Mesodermal cell (in vitro differentiated cells): ENCODE data around the gene ZBTB5.

Experiments used
- H3K27ac ChIP-seq: 2 replicates; pipeline ENCODE4 v1.7.0; 2013; ENCODE audit warnings: mild to moderate bottlenecking, low read depth, low read length, moderate library complexity; ENCODE audit not compliant: severe bottlenecking
- H3K36me3 ChIP-seq: 2 replicates; pipeline ENCODE4 v1.7.1; 2013; ENCODE audit warnings: mild to moderate bottlenecking, low read length, moderate library complexity; ENCODE audit not compliant: control insufficient read depth, insufficient read depth
- H3K4me1 ChIP-seq: one replicate; pipeline ENCODE4 v1.7.1; 2013; ENCODE audit warnings: mild to moderate bottlenecking, low read length; ENCODE audit not compliant: insufficient read depth, control insufficient read depth, poor library complexity, severe bottlenecking
- H3K4me3 ChIP-seq: 2 replicates; pipeline ENCODE4 v1.7.0; 2013; ENCODE audit warnings: low read length, control low read depth, mild to moderate bottlenecking; ENCODE audit not compliant: insufficient read depth, poor library complexity, severe bottlenecking; ENCODE audit errors: extremely low read depth
- H3K9me3 ChIP-seq: 2 replicates; pipeline ENCODE4 v1.7.1; 2013; ENCODE audit warnings: mild to moderate bottlenecking, low read length, moderate library complexity; ENCODE audit not compliant: control insufficient read depth
- WGBS, 2 experiments: methylation state at CpG; one replicate each; pipeline ENCODE4 v1.1.5; 2013; ENCODE audit warnings: missing lambda C conversion rate in 2 of 2; ENCODE audit not compliant: insufficient coverage in 2 of 2; 5-methylcytosine and 5-hydroxymethylcytosine counted together

The ZBTB5 gene

DNA sequence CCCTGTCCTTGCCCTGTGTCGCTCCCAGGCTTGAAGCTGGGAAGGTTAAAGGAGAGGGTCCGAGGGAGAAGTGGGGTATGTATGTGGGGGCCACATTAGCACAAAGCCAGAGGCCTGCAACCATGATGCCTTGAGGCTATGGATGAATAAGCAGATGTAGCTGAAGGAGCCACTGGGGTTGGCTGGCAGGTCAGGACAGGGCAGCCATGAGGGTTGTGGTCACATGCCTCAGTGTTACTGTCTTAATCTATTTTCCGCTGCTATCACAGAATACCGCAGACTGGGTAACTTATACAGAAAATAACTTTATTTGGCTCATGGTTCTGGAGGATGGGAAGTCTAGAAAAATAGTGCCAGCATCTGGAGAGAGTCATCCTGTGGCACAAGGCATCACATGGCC lies 51.9 kb downstream of the ZBTB5 start:
- Histone ChIP-seq H3K4me1 (peaks cover 10% of the 10 kb centered on the region), H3K9me3 (no peaks in the 10 kb centered on the region), H3K36me3 (no peaks in the 10 kb centered on the region), H3K4me3 (no peak overlapping the region), H3K27ac (no peak overlapping the region)
- 93 to 100% methylated on average over 2 of the region's 4 CpGs for WGBS, 2 experiments

DNA sequence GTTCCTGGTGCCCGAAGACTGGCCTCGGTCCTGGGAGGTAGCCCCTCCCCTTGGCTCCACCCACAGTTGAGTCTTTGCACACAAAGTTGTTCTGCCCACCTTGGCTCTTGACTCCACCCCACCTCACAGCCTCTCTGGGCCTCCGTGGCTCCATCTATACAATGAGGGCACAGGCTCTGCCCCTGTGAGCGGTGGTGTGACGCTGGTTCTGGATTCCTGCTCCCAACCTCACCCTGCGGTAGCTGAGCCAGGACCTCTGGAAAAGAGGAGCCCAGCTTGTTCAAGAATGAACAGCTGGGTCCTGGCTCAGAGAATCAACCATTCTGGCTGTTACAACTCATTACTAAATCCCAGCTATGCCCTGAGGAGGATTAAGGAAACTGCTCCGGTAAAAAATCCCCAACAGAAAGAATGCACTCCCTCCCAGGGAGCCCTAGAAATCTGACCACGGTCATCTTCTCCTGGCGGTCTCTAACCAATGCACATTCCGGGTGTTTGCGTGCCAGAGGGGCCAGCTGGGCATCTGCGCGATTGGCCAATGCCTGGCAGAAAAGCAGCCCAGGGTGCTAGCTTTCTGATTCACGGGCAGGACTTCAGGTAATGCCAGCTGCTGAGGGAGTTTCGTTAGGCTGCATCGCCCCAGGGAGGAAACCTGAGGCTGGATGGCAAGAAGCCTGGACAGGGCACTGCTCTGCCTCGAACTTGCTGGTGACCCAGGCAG lies 52.7 kb downstream of the ZBTB5 start:
- H3K36me3 ChIP-seq, result no peaks in the 10 kb centered on the region
- H3K4me1 ChIP-seq, result peaks cover 10% of the 10 kb centered on the region
- no peak overlapping the region for H3K4me3 ChIP-seq
- no peaks in the 10 kb centered on the region for H3K9me3 ChIP-seq
- no peak overlapping the region for H3K27ac ChIP-seq
- WGBS, 2 experiments, result 86 to 90% methylated on average over 15 to 16 of the region's 17 CpGs

DNA sequence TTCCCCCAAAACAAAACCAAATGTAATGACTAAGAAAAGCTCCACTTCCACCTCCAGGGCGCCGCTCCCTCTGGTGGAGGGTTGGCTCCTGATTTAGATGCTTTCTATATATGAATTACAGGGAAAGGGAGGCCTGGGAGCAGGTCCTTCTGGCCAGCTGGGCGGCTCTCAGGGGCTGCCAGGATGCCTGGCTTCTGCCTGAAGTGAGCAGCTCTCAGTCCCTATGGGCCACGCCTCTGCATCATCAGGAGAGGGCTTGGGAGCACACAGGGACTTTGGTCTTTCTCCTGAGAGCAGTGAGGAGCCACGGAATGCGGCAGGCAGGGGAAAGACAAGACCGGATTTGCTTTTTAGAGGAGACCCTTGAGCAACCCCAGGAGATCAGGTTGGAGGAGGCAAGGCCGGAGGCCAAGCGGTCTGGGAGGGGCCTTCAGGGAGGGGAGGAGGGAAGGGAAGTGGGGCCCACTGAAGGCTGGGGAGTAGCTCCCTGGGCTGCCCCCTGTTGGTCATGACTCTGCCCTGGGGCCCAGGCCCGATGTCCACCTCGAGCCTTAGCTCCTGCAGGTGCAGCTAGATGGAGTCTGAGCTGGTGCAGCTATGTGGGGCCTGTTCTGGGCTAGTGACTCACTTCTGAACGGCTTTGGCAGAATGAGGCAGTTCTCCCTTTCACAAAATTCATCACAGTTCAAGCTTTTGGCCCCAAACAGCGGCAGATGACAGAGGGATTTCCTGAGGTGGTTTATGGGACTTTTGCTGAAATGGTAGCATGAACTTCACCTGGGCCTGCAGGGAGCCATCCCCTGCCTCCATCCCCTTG lies 54.1 kb downstream of the ZBTB5 start:
- Histone ChIP-seq H3K4me3 (no peak overlapping the region), H3K9me3 (no peaks in the 10 kb centered on the region), H3K36me3 (no peaks in the 10 kb centered on the region), H3K4me1 (peaks cover 10% of the 10 kb centered on the region), H3K27ac (no peak overlapping the region)
- WGBS, 2 experiments, result 79 to 89% methylated on average over 7 to 8 of the region's 13 CpGs

DNA sequence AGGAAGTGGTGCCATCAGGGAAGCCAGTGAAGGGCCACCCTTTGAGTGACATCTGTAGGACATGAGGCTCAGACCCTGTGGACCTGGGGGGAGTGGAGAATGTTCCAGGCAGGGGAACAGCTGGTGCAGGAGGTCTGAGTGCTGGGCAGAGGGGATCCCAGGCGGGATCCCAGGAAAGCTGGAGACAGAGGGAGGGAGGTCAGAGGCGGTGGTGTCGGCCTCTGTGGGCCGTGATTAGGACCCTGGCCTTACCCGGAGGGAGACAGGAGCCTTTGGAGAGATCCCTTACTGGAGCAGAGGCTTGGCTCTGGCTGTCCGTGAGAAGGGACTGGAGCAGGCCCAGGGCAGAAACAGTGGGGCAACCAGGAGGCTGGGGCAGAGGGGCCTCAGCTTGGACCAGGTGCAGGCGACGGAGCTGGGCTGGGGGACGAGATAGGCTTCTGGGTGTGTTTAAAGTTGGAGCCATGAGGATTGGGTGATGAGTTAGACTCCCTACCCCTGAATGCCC lies 54.8 kb downstream of the ZBTB5 start:
- no peak overlapping the region for H3K4me3 ChIP-seq
- peaks cover 3% of the 10 kb centered on the region for H3K4me1 ChIP-seq
- H3K27ac ChIP-seq, result no peak overlapping the region
- no peaks in the 10 kb centered on the region for H3K36me3 ChIP-seq
- no peaks in the 10 kb centered on the region for H3K9me3 ChIP-seq
- 88 to 98% methylated on average over 8 to 9 of the region's 9 CpGs for WGBS, 2 experiments

DNA sequence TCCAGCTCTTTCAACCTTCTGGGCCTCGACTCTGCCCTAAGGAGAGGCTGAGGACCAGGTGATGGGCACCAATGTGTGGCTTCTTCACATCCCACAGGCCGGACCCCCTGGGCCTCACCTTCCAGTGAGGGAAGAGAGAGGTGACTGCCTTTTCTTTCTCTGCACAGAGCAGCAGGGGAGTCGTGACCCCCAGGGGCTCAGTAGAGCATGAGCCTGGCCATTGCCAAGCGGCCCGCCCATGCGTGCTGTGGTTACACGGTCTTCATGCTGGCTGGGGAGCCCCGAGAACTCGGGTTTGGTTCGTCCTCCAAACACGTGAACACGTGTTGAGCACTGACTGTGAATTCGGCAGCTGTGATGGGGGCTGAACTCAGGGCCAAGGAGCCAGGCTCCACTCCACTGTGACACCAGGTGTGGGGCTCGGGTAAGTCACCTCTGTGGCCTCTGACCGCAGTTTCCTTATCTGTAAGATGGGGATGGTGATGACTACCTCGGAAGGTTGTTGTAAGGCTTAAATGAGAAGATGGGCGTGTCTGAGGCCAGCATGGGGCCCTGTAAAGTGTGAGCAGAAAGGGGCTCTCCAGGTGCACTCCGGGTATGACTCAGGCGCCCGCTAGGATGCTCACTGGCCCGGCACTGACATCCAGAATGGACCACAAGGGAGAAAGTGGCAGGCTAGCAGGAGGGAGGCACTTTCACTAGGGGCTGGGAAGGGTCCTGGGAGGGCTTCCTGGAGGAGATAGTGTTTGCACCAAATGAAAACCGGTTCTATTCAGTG lies 56.1 kb downstream of the ZBTB5 start:
- H3K27ac ChIP-seq, result no peak overlapping the region
- H3K9me3 ChIP-seq, result no peaks in the 10 kb centered on the region
- no peaks in the 10 kb centered on the region for H3K4me1 ChIP-seq
- H3K36me3 ChIP-seq, result no peaks in the 10 kb centered on the region
- H3K4me3 ChIP-seq, result no peak overlapping the region
- 83 to 92% methylated on average over 16 to 19 of the region's 22 CpGs for WGBS, 2 experiments

DNA sequence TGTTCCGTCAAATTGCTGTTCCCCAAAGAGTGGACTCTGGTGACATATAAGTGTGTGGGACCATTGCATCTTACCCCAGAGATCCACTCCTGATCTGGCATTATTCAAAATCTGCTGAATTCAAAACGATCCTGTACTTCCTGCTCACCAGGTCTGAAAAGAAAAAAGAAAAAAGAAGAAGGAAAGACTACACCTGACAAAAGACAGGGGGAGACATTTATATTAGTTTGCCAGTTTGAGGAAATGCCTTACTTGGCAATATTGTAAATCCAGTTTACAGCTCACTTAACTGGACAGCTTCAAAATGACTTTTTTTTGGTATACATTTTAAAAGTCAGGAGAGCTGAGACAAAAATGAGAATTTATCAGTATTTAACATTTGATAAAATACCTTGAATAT lies 57.8 kb downstream of the ZBTB5 start:
- H3K4me3 ChIP-seq, result no peak overlapping the region
- H3K27ac ChIP-seq, result no peak overlapping the region
- H3K9me3 ChIP-seq, result no peaks in the 10 kb centered on the region
- H3K4me1 ChIP-seq, result no peaks in the 10 kb centered on the region
- WGBS, 2 experiments, result 57% methylated on average over 1 of the region's 2 CpGs; no CpG with 5 or more reads in 1 of the 2 experiments
- H3K36me3 ChIP-seq, result no peaks in the 10 kb centered on the region

DNA sequence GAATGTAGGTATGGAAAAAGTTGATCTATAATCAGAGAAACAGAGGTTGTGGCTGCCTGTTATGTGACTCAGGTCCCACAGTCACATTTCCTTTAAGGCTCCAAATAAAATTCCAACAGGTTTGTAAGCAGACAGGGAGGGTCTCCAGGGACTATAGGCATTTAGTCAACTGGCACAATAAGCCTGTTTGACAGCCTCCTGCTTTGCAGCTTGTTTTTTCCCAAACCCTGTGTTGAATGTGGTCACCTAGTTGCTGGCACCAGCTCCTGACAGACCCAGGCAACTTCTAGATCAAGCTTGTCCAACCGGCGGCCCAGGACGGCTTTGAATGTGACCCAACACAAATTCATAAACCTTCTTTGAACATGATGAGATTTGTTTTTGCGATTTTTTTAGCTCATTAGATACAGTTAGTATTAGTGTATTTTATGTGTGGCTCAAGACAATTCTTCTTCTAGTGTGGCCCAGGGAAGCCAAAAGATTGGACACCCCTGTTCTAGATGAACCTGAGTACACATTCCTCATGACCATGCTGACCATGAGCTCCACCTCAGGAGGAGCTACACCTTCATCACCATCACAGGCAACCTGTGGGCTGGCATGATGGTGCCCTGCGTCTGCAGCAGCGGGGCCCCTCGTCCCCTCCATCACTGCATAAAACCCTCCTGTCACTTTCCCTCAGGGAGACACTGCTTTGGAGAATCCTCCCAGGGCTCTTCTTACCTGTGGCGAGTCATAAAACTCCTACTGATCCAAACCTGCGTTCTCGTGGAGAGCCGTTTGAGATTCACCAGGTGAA lies 58.4 kb downstream of the ZBTB5 start:
- no peaks in the 10 kb centered on the region for H3K36me3 ChIP-seq
- no peaks in the 10 kb centered on the region for H3K4me1 ChIP-seq
- no peak overlapping the region for H3K4me3 ChIP-seq
- no peaks in the 10 kb centered on the region for H3K9me3 ChIP-seq
- 95 to 98% methylated on average over 7 to 10 of the region's 11 CpGs for WGBS, 2 experiments
- no peak overlapping the region for H3K27ac ChIP-seq

DNA sequence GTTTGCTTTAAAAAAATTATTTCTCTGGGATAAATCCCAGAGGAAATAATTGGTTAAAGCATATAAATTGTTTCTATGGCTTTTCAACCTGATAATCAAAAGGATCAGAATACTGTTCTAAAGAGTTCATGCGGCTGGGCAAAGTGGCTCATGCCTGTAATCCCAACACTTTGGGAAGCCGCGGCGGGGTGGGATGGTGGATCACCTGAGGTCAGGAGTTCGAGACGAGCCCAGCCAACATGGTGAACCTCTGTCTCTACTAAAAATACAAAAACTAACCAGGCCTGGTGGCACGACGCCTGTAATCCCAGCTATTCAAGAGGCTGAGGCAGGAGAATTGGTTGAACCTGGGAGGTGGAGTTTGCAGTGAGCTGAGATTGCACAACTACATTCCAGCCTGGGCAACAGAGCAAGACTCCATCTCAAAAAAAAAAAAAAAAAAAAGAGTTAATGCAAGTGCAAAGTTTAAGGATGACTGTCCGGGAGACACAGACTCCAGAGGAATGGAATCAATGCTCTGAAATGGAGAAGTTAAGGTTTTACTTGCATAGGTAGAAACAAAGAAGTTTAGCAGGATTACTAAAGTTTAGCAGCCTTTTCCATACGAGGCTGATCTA lies 59.4 kb downstream of the ZBTB5 start:
- Histone ChIP-seq H3K4me1 (no peaks in the 10 kb centered on the region), H3K36me3 (no peaks in the 10 kb centered on the region), H3K9me3 (no peaks in the 10 kb centered on the region), H3K27ac (no peak overlapping the region), H3K4me3 (no peak overlapping the region)
- WGBS, 2 experiments, result 92 to 95% methylated on average over 6 of the region's 10 CpGs

DNA sequence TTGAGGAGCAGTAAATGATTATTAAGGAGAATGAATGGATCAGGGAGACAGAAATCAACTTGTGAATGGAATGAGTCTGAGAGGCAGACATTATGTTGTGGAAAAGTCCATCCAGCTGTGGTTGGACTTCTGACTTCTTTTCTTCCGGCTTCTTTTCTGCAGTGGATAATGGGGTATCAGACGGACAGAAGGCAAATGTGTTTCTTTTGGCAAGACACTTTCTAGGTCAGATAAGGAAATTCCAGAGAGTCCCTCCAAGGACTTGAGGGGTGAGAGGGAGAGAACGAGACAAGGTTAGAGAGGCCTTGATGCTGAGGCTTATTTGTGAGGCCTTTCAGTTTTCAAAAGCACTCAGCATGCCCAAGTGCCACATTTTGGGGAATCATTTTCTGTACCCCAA lies 59.9 kb downstream of the ZBTB5 start:
- Histone ChIP-seq H3K27ac (no peak overlapping the region), H3K4me1 (no peaks in the 10 kb centered on the region), H3K36me3 (no peaks in the 10 kb centered on the region), H3K9me3 (no peaks in the 10 kb centered on the region), H3K4me3 (no peak overlapping the region)
- 93 to 95% methylated on average over 3 of the region's 3 CpGs for WGBS, 2 experiments

DNA sequence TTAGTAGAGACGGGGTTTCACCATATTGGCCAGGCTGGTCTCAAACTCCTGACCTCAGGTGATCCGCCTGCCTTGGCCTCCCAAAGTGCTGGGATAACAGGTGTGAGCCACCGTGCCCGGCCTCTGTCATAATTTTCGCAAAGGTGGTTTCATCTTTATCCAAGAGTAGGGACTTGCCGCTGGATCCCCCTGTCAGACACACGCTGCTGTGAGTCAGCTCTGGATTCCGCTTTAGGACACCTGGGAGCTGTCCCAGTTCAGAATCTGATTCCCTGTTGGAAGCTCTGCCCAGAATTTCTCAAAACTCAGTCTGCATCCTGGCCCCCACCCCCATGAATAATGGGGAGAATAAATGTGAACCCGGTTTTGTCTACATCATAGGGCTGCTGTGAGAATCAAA lies 60.7 kb downstream of the ZBTB5 start:
- WGBS, 2 experiments, result 83 to 94% methylated on average over 8 to 9 of the region's 9 CpGs
- no peak overlapping the region for H3K4me3 ChIP-seq
- no peak overlapping the region for H3K27ac ChIP-seq
- H3K9me3 ChIP-seq, result no peaks in the 10 kb centered on the region
- H3K4me1 ChIP-seq, result no peaks in the 10 kb centered on the region
- H3K36me3 ChIP-seq, result no peaks in the 10 kb centered on the region
